OCI-LY7 (cell line): ENCODE results near the gene KIAA1586. TPM values are rescaled to one million over a fixed set of nuclear protein-coding genes. Genes with fewer than 3 reads are reported as not detected.
"Not testable (repeated sequence)": the region's sequence is repeated elsewhere in the genome, so short reads cannot be mapped to it uniquely, and the experiment has no call there.

Experiments
- BruUV-seq: library from RNA; stranded (reverse); fragments of 400-500 nt; replicated peaks from 2 replicates; lab custom pipeline; 2021; lab: Mats Ljungman, UMichigan
- CTCF ChIA-PET: fragments of 300-600 bp; sonication (Branson Sonifier 250); formaldehyde crosslinking; loops from one replicate; lab custom pipeline; 2022; ENCODE audit warnings: antibody characterized with exemption; ENCODE audit not compliant: unreplicated experiment; lab: Charles Lee
- POLR2A ChIA-PET: fragments of 300-600 bp; sonication (Branson Sonifier 250); formaldehyde crosslinking; loops from one replicate; lab custom pipeline; 2022; ENCODE audit warnings: antibody characterized with exemption; lab: Charles Lee
- DNase-seq: peaks from one replicate; pipeline ENCODE4 v3.0.0-alpha.2; 2015; ENCODE audit warnings: low spot score
- H2AFZ ChIP-seq: fragments of 200-600 bp; sonication (generic), shearing (Covaris generic); 2 replicates; pipeline ENCODE4 v1.6.1; 2014; ENCODE audit warnings: mild to moderate bottlenecking, antibody characterized with exemption, low read length, moderate library complexity
- H3K27ac ChIP-seq: fragments of 200-600 bp; sonication (generic); 2 replicates; pipeline ENCODE4 v1.5.1; 2014; ENCODE audit warnings: mixed run types, low read depth, mild to moderate bottlenecking, moderate library complexity, low read length, inconsistent platforms; ENCODE audit not compliant: poor library complexity, severe bottlenecking
- H3K36me3 ChIP-seq: fragments of 200-600 bp; sonication (generic); 2 replicates; pipeline ENCODE4 v1.6.1; 2014; ENCODE audit warnings: mild to moderate bottlenecking, antibody characterized with exemption, low read length, moderate library complexity, mixed read lengths; ENCODE audit not compliant: insufficient read depth
- H3K4me1 ChIP-seq: fragments of 200-600 bp; sonication (generic); 2 replicates; pipeline ENCODE4 v1.5.1; 2014; ENCODE audit warnings: mild to moderate bottlenecking, low read length; ENCODE audit not compliant: insufficient read depth, poor library complexity, severe bottlenecking
- H3K4me2 ChIP-seq: fragments of 200-600 bp; sonication (generic); 2 replicates; pipeline ENCODE4 v1.6.1; 2014; ENCODE audit warnings: mild to moderate bottlenecking, low read length
- H3K4me3 ChIP-seq: fragments of 200-600 bp; sonication (generic); 2 replicates; pipeline ENCODE4 v1.5.1; 2014; ENCODE audit warnings: mild to moderate bottlenecking, low read depth, low read length; ENCODE audit not compliant: poor library complexity, severe bottlenecking
- H3K79me2 ChIP-seq: fragments of 200-600 bp; sonication (generic); 2 replicates; pipeline ENCODE4 v1.6.1; 2016; ENCODE audit warnings: low read depth, mild to moderate bottlenecking, low read length, moderate library complexity, mixed read lengths; ENCODE audit not compliant: insufficient read depth
- H3K9me2 ChIP-seq: fragments of 200-600 bp; sonication (generic); 2 replicates; pipeline ENCODE4 v1.6.1; 2016; ENCODE audit warnings: mild to moderate bottlenecking, low read length, mixed read lengths; ENCODE audit not compliant: insufficient read depth
- H3K9me3 ChIP-seq: fragments of 200-600 bp; sonication (generic); 2 replicates; pipeline ENCODE4 v1.6.1; 2014; ENCODE audit warnings: mild to moderate bottlenecking, mixed run types, low read length, mixed read lengths
- H4K20me1 ChIP-seq: fragments of 200-600 bp; sonication (generic); 2 replicates; pipeline ENCODE4 v1.6.1; 2014; ENCODE audit warnings: mild to moderate bottlenecking, antibody characterized with exemption, low read length, moderate library complexity, mixed read lengths; ENCODE audit not compliant: insufficient read depth
- CTCF ChIP-seq: fragments of 200-600 bp; sonication (generic); conservative IDR thresholded peaks from 2 replicates; pipeline ENCODE4 v1.5.1; 2014; ENCODE audit warnings: mild to moderate bottlenecking, antibody characterized with exemption, low read length, moderate library complexity, mixed read lengths
- EZH2phosphoT487 ChIP-seq: fragments of 200-600 bp; sonication (generic); IDR thresholded peaks from 2 replicates; pipeline ENCODE4 v1.6.1; 2018; ENCODE audit warnings: low read depth, borderline replicate concordance, mild to moderate bottlenecking, mixed run types, antibody characterized with exemption, low read length, moderate library complexity, mixed read lengths
- intact Hi-C: fragments of 100-400 bp; cut with micrococcal nuclease; formaldehyde crosslinking; loops from one replicate; pipeline ENCODE4 v1.10.0; 2022; ENCODE audit not compliant: unreplicated experiment
- total RNA-seq, 2 experiments: library from RNA; depleted of rRNA in 1 of 2; stranded (reverse); fragments of >200 nt in 1 of 2; shearing (Covaris generic) in 1 of 2; gene quantifications; 2 replicates each; pipeline ENCODE4 v1.2.3, GENCODE V29; 2014 to 2022

The KIAA1586 gene
- total RNA-seq, 2 experiments from 2014 or later = 14.4 to 25.7 TPM

- no peak for TF ChIP-seq CTCF
- no peak for TF ChIP-seq EZH2phosphoT487
- Histone ChIP-seq H3K27ac (no peak overlapping the region), H2AFZ (no peak overlapping the region), H4K20me1 (no peaks in the 10 kb centered on the region), H3K4me2 (no peak overlapping the region), H3K9me2 (no peaks in the 10 kb centered on the region), H3K9me3 (no peaks in the 10 kb centered on the region), H3K79me2 (no peaks in the 10 kb centered on the region), H3K36me3 (no peaks in the 10 kb centered on the region), H3K4me3 (no peak overlapping the region), H3K4me1 (no peaks in the 10 kb centered on the region)
- ChIA-PET CTCF (no interaction called here), POLR2A (no interaction called here)
- no peak for DNase-seq
- intact Hi-C loops = no loop called here
- BruUV-seq = no TSS peak
These were observed 44.3 kb upstream of the KIAA1586 start for GRCh38 chr6:57002197-57002596.

GRCh38 chr6:57004292-57004691 is 42.2 kb upstream of the KIAA1586 start:
- no peaks in the 10 kb centered on the region for H3K9me3 ChIP-seq
- no peak overlapping the region for H2AFZ ChIP-seq
- H3K9me2 ChIP-seq = no peaks in the 10 kb centered on the region
- TF ChIP-seq CTCF (no peak), EZH2phosphoT487 (no peak)
- BruUV-seq = no TSS peak
- H3K27ac ChIP-seq = no peak overlapping the region
- no peaks in the 10 kb centered on the region for H3K4me1 ChIP-seq
- no peak overlapping the region for H3K4me2 ChIP-seq
- CTCF ChIA-PET = interaction anchor here (0.6 kb wide), 1 partner anchor 49 kb away, joined by 5 read pairs; no protein-coding TSS in a partner anchor
- no peak for DNase-seq
- no peaks in the 10 kb centered on the region for H3K79me2 ChIP-seq
- H3K4me3 ChIP-seq = no peak overlapping the region
- H4K20me1 ChIP-seq = no peaks in the 10 kb centered on the region
- POLR2A ChIA-PET = interaction anchor here (0.7 to 2.7 kb wide), 2 partner anchors 10 to 81 kb away, joined by 3 to 8 read pairs; no protein-coding TSS in a partner anchor
- intact Hi-C loops = no loop called here
- H3K36me3 ChIP-seq = no peaks in the 10 kb centered on the region

GRCh38 chr6:57006101-57006500 is 40.4 kb upstream of the KIAA1586 start:
- DNase-seq = no peak

GRCh38 chr6:57008069-57008468 is 38.4 kb upstream of the KIAA1586 start:
- H3K36me3 ChIP-seq, H3K4me3 ChIP-seq, POLR2A ChIA-PET, H3K4me2 ChIP-seq, H2AFZ ChIP-seq, H3K4me1 ChIP-seq, CTCF ChIA-PET, H3K9me2 ChIP-seq, BruUV-seq, H3K9me3 ChIP-seq, intact Hi-C loops, DNase-seq, H3K79me2 ChIP-seq, H3K27ac ChIP-seq, H4K20me1 ChIP-seq: not testable (repeated sequence)

More at GRCh38 chr6:57006101-57006500, 40.4 kb upstream of the KIAA1586 start:
- no peaks in the 10 kb centered on the region for H3K9me3 ChIP-seq
- H3K79me2 ChIP-seq = no peaks in the 10 kb centered on the region
- H3K27ac ChIP-seq = no peak overlapping the region
- H3K36me3 ChIP-seq = no peaks in the 10 kb centered on the region
- H3K4me2 ChIP-seq = no peak overlapping the region
- ChIA-PET POLR2A (interaction anchor here (0.5 kb wide), 1 partner anchor 213 kb away, joined by 8 read pairs; no protein-coding TSS in a partner anchor), CTCF (no interaction called here)
- H3K9me2 ChIP-seq = no peaks in the 10 kb centered on the region
- no peak overlapping the region for H2AFZ ChIP-seq
- no peak overlapping the region for H3K4me3 ChIP-seq
- no TSS peak for BruUV-seq
- intact Hi-C loops = no loop called here
- TF ChIP-seq CTCF (no peak), EZH2phosphoT487 (no peak)
- no peaks in the 10 kb centered on the region for H4K20me1 ChIP-seq
- H3K4me1 ChIP-seq = no peaks in the 10 kb centered on the region
